ENCODE results near the gene GALNT1.

GRCh38 chr18:35740656-35741055 lies 159.1 kb downstream of the GALNT1 start:
- TF ChIP-seq POLR2A (IDR thresholded peaks at IDR 0.05) (no peak), CTCF (IDR thresholded peaks at IDR 0.05) (no peak), POLR2AphosphoS5 (IDR thresholded peaks at IDR 0.05; ENCODE audit: insufficient read depth in 1 of 2, low read depth in 1 of 2) (no peak)

Measured in vagina (tissue), 2 donors.